HG02588 (cell line): ENCODE measurements around the gene MS4A18.
A peak's percentile ranks its signal among the peaks of the same experiment; 100 is the strongest.

Experiments used
- ATAC-seq: cut with Tn5 transposase; IDR thresholded peaks from one replicate; pipeline ENCODE4 v1.9.1; 2021; ENCODE audit warnings: mild to moderate bottlenecking, moderate library complexity; ENCODE audit not compliant: unreplicated experiment

MS4A18 gene

GRCh38 chr11:60764879-60765278 is 40.4 kb downstream of the MS4A18 start:
- peak; percentile 39 for ATAC-seq

DNA sequence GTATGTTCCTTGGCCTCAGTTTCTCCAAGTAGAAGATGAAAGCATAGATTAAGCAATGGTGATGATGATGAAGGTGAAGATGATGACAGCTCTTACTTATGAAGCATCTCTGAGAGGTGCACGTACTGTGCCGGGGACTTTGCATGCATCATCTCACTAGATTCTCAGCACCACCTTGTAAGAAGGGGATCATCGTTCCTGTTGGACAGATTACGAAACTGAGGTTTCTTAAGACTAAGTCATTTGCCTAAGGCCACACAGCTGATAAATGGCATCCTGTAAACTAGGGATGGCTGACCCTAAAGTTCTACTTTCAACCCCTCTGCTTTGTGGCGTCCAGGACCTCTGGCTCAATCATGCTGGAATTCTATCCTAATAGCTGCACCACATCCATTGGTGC is 40.8 kb downstream of the MS4A18 start:
- ATAC-seq: no peak

DNA sequence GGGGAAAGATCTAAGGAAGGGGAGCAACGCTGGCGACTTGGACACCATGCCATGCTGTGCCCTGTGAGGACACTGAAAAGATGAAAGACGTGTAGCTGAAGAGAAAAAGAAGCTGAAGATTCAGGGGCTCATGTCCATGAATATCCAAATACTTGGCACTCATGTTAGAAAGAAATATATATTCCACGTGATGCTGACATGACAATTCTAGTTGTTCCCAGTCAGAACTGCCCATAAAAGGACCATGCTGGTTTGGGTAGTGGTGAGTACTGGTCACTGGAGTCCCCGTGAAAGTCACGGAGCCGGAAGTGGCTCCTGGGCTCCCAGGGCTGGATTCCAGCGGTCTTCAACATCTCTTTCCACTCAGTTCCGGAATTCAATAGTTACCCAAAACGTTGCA is 42.0 kb downstream of the MS4A18 start:
- no peak for ATAC-seq

GRCh38 chr11:60767388-60767811 is 42.9 kb downstream of the MS4A18 start:
- ATAC-seq: no peak

GRCh38 chr11:60768202-60768601 is 43.7 kb downstream of the MS4A18 start:
- no peak for ATAC-seq

DNA sequence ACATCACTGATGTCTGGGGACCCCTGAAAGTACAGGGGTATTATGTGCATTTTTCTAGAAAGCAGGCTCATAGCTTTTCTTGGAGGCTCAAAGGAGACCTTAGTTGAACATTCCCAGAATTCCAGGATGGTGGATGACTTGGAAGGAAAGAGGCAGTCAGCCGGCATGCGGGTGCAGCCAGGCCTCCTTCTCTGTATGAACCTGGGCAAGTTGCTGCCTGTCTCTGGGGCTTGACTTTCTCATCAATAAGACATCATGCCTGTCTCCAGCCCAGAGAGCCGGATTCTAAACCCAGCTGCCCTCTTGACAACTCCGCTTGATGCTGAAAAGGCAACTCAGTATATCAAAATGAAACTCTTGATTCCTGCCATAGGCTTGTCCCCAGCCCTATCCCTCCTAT is 44.8 kb downstream of the MS4A18 start:
- ATAC-seq: no peak

- ATAC-seq: no peak
Measured at GRCh38 chr11:60769811-60770210, 45.3 kb downstream of the MS4A18 start.

DNA sequence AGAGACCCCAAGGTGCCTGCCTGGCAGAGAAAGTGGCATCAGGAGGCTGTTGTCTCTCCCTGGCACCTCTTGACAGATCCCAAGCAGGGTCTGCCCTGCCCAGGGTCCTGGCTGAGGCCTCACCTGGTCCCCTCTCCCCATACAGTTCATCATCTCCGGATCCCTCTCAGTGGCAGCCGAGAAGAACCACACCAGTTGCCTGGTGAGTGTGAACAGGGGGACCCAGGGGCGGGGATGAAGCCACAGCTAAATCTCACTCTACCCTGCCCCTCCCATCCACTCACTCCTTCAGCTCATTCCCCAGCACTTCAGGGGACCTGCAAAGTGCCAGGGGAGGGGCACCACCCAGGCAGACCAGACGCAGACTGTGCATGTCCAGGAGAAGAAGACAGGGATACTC is 46.6 kb downstream of the MS4A18 start:
- no peak for ATAC-seq

GRCh38 chr11:60771879-60772525 is 47.5 kb downstream of the MS4A18 start:
- ATAC-seq: no peak

DNA sequence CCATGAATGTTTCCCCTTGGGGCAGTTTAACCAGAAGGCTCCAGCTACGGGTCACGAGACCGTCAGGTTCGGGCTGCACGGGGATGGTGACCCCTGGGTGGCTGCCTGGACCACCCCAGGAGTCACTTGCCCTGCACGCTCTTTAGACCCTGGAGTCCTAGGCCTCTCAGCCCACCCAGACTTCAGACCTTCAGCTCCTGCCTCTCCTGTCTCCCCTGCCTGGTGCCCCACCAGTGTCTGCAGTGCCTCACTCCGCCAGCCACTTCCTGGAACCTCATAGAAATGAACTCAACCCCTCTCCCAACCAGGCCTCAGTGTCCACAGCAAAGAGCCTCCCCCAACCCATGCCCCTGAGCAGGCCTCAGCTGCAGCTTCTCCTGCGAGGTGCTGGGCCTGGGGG is 48.1 kb downstream of the MS4A18 start:
- no peak for ATAC-seq

- ATAC-seq: no peak
Measured at GRCh38 chr11:60774726-60775125, 50.2 kb downstream of the MS4A18 start.

GRCh38 chr11:60775420-60775961 is 51.0 kb downstream of the MS4A18 start:
- peak; percentile 59 for ATAC-seq

GRCh38 chr11:60776167-60776566 is 51.6 kb downstream of the MS4A18 start:
- no peak for ATAC-seq

GRCh38 chr11:60777106-60777505 is 52.6 kb downstream of the MS4A18 start:
- no peak for ATAC-seq

- ATAC-seq: no peak
Measured at GRCh38 chr11:60777572-60777971, 53.1 kb downstream of the MS4A18 start.

GRCh38 chr11:60780065-60780464 is 55.5 kb downstream of the MS4A18 start:
- ATAC-seq: no peak

- no peak for ATAC-seq
Measured at GRCh38 chr11:60780774-60781173, 56.3 kb downstream of the MS4A18 start.

DNA sequence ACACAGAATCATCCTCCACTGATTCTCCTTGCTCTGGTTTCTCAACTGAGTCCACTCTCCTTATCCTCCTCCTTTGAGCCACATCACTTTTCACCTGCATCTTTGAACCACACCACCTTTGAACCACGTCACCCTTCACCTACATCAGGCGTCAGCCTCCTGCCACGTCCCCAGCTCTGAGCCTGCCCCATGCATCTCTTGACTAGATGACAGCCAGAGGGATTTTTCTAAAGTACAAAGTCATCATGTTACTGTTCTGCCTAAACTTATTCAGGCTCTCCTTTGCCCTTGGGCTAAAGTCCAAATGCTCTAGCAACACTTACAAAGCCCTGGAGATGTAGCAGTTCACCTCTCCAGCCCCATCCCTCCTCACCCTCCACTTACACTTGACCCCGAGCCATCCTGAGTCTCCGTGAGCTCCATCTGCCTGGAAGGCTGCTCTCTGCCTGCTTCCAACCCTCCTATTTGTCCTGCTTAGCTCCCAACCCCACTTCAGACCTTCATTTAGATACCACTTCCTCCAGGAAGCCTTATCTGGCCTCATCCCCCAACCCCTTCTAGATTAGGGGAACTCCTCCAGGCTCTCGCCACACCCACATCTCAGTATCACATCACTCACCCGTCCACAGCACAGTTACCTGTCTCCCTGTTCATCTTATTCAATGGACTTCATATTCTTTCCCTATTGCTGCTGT is 56.9 kb downstream of the MS4A18 start:
- ATAC-seq: no peak

GRCh38 chr11:60781981-60782316 is 57.4 kb downstream of the MS4A18 start:
- no peak for ATAC-seq

DNA sequence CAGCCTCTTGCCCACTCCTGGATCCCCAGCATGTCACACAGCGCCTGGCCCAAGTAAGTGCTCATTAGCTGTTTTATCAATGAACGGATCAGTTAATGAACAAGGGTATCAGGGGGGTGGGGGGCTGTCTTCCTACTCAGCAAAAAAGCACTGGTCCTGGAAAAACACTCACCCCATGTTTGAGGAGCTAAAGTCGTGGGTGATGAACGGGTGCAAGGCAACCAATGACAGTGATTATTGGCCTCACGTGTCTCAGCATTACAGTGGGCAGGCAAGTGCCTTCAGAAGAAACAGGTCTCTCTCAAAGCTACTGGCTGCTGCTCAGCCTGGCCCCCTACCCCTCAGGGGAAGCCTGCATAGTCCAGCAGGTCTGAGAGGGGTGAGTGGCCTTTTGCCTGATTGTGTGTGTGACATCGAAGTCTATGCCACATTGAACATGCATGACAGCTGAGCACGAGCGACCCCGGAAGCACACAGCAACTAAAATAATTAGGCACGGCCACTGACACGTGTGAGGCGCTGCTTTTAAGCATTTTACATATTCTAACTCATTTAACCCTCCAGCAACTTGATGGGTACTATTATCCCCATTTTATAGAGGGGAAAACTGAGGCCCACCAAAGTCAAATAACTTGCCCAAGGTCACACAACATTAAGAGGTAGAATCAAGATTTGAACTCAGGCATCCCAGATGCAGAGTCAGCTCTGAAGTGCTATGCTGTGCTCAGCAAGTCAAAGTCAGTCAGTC is 58.0 kb downstream of the MS4A18 start:
- no peak for ATAC-seq

GRCh38 chr11:60783141-60783484 is 58.6 kb downstream of the MS4A18 start:
- ATAC-seq: no peak

DNA sequence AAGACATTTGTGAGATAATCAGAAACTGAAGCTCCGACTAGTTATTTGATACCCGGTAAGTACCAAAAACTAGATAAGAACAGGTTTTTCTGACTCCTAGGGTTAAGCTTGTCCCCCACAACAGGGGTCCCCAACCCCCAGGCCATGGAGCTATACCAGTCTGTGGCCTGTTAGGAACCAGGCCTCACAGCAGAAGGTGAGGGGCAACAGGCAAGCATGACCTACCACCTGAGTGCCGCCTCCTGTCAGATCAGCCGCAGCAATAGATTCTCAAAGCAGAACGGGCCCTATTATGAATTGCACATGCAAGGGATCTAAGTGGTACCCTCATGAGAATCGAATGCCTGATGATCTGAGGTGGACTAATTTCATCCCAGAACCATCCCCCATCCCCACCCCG is 59.4 kb downstream of the MS4A18 start:
- no peak for ATAC-seq
